CD4-positive, alpha-beta memory T cell (primary cell): ENCODE results near the gene SLC25A39. TPM values are rescaled to one million over a fixed set of nuclear protein-coding genes. Genes with fewer than 3 reads are reported as not detected.

Experiments
- CTCF ChIA-PET: fragments of 350-600 bp; sonication (Branson Sonifier 250); formaldehyde crosslinking; loops from one replicate; lab custom pipeline; 2021; ENCODE audit warnings: inconsistent platforms; ENCODE audit not compliant: partially characterized antibody; lab: Charles Lee
- POLR2A ChIA-PET: fragments of 350-600 bp; sonication (Branson Sonifier 250); formaldehyde crosslinking; loops from one replicate; lab custom pipeline; 2021; ENCODE audit not compliant: partially characterized antibody; lab: Charles Lee
- DNase-seq, 5 donors: peaks; one replicate each; pipeline versions ENCODE4 v3.0.0 to v3.0.0-alpha.2; 2020 to 2022; ENCODE audit warnings: mixed read lengths in 1 of 5
- H3K27ac ChIP-seq: one replicate; pipeline ENCODE4 v1.7.0; 2013; ENCODE audit warnings: low read depth, low read length
- H3K27me3 ChIP-seq: 2 replicates; pipeline ENCODE4 v1.7.0; 2013; ENCODE audit warnings: mild to moderate bottlenecking, low read length, moderate library complexity; ENCODE audit not compliant: insufficient read depth
- H3K36me3 ChIP-seq: 2 replicates; pipeline ENCODE4 v1.7.0; 2013; ENCODE audit warnings: mild to moderate bottlenecking, low read length, moderate library complexity; ENCODE audit not compliant: insufficient read depth
- H3K4me1 ChIP-seq: 2 replicates; pipeline ENCODE4 v1.7.0; 2013; ENCODE audit warnings: mild to moderate bottlenecking, low read length, moderate library complexity; ENCODE audit not compliant: insufficient read depth
- H3K4me3 ChIP-seq, 2 donors: one replicate each; pipeline ENCODE4 v1.7.0; 2013; ENCODE audit warnings: low read length in 2 of 2, mild to moderate bottlenecking in 1 of 2
- H3K9me3 ChIP-seq, 2 donors: one replicate each; pipeline ENCODE4 v1.7.0; 2013; ENCODE audit warnings: low read length in 2 of 2, control low read depth in 1 of 2; ENCODE audit not compliant: control insufficient read depth in 1 of 2
- H3K27ac Mint-ChIP-seq, 7 donors: one replicate each; pipeline ENCODE4 v1.8.0; 2020 to 2021; ENCODE audit warnings: mixed read lengths in 7 of 7, mild to moderate bottlenecking in 6 of 7, inconsistent platforms in 3 of 7, moderate library complexity in 3 of 7
- H3K27me3 Mint-ChIP-seq, 2 donors: one replicate each; pipeline ENCODE4 v1.8.0; 2020 to 2021; ENCODE audit warnings: mixed read lengths in 2 of 2
- H3K36me3 Mint-ChIP-seq, 2 donors: one replicate each; pipeline ENCODE4 v1.8.0; 2020 to 2021; ENCODE audit warnings: mixed read lengths in 2 of 2, inconsistent platforms in 1 of 2, mild to moderate bottlenecking in 1 of 2
- H3K4me1 Mint-ChIP-seq, 4 donors: one replicate each; pipeline ENCODE4 v1.8.0; 2020 to 2021; ENCODE audit warnings: mixed read lengths in 4 of 4, mild to moderate bottlenecking in 1 of 4
- H3K4me3 Mint-ChIP-seq, 8 donors: one replicate each; pipeline ENCODE4 v1.8.0; 2020 to 2021; ENCODE audit warnings: mixed read lengths in 8 of 8, mild to moderate bottlenecking in 7 of 8, moderate library complexity in 6 of 8, inconsistent platforms in 3 of 8
- H3K9me3 Mint-ChIP-seq, 8 donors: one replicate each; pipeline ENCODE4 v1.8.0; 2020 to 2021; ENCODE audit warnings: mixed read lengths in 8 of 8, mild to moderate bottlenecking in 5 of 8, inconsistent platforms in 3 of 8, moderate library complexity in 1 of 8
- intact Hi-C: fragments of 100-400 bp; cut with micrococcal nuclease; formaldehyde crosslinking; loops from one replicate; pipeline ENCODE4 v1.15.1; 2023
- polyA plus RNA-seq, 2 donors: library from polyadenylated mRNA; unstranded; fragments of 300-500 nt; fragmentation: Illumina TruSeq; gene quantifications; one replicate each; pipeline ENCODE4 v1.2.3, GENCODE V29; 2021
- total RNA-seq, 2 experiments: library from RNA; stranded (reverse); gene quantifications; one replicate each; pipeline ENCODE4 v1.2.3, GENCODE V29; 2021

The SLC25A39 gene
- total and polyA plus RNA-seq, 4 experiments from 2014 or later: 91.2 to 140 (median 105) TPM

- Histone ChIP-seq H3K36me3 (no peaks in the 10 kb centered on the region), H3K4me1 (no peaks in the 10 kb centered on the region), H3K9me3 (no peaks in the 10 kb centered on the region), H3K4me3 (no peak overlapping the region), H3K27ac (no peak overlapping the region), H3K27me3 (no peaks in the 10 kb centered on the region)
- Mint-ChIP-seq H3K4me1 (peaks cover 2 to 10% (median 4%) of the 10 kb centered on the region in 4 donors), H3K27ac (no peak overlapping the region), H3K4me3 (peak overlapping the region; percentile 39 to 74 (median 60)), H3K27me3 (no peaks in the 10 kb centered on the region), H3K9me3 (no peaks in the 10 kb centered on the region), H3K36me3 (peaks cover 3 to 4% of the 10 kb centered on the region in 2 donors)
- intact Hi-C loops: no loop called here
- peak in 4 of 5 donors; percentile 17 to 52 (median 25) for DNase-seq
- ChIA-PET POLR2A (interaction anchor here (0.6 to 2.4 kb wide), 12 partner anchors 9 to 338 kb away, joined by 3 to 12 read pairs (median 7); partner anchors contain the start of genes ATXN7L3, FAM171A2, GRN and LSM12), CTCF (interaction anchor here (0.7 to 4.9 kb wide), 10 partner anchors 8 to 411 kb away, joined by 3 to 26 read pairs (median 4); partner anchors contain the start of genes FAM171A2 and GRN)
Measured at GRCh38 chr17:44353672-44354331, 29.2 kb upstream of the SLC25A39 start.

GRCh38 chr17:44352828-44353671 lies 28.4 kb upstream of the SLC25A39 start:
- no peaks in the 10 kb centered on the region for H3K27me3 Mint-ChIP-seq
- POLR2A ChIA-PET: interaction anchor here (0.6 to 2.4 kb wide), 10 partner anchors 8 to 337 kb away, joined by 3 to 12 read pairs (median 6); partner anchors contain the start of genes GRN, SLC25A39, TMUB2 and UBTF
- H3K4me1 Mint-ChIP-seq: peaks cover 3 to 10% (median 6%) of the 10 kb centered on the region in 4 donors
- Histone ChIP-seq H3K27ac (no peak overlapping the region), H3K4me3 (no peak overlapping the region), H3K4me1 (no peaks in the 10 kb centered on the region), H3K9me3 (no peaks in the 10 kb centered on the region), H3K27me3 (no peaks in the 10 kb centered on the region), H3K36me3 (no peaks in the 10 kb centered on the region)
- H3K27ac Mint-ChIP-seq: no peak overlapping the region
- CTCF ChIA-PET: interaction anchor here (1.0 to 4.9 kb wide), 5 partner anchors 9 to 410 kb away, joined by 3 to 26 read pairs (median 4); partner anchors contain the start of gene FAM171A2
- DNase-seq: no peak
- peaks cover 3 to 4% of the 10 kb centered on the region in 2 donors for H3K36me3 Mint-ChIP-seq
- H3K4me3 Mint-ChIP-seq: peak overlapping the region; percentile 66 to 81 (median 72)
- intact Hi-C loops: no loop called here
- no peaks in the 10 kb centered on the region for H3K9me3 Mint-ChIP-seq

- no peak for DNase-seq
- H3K4me1 Mint-ChIP-seq: peaks cover 3 to 10% (median 6%) of the 10 kb centered on the region in 4 donors
- Histone ChIP-seq H3K27me3 (no peaks in the 10 kb centered on the region), H3K27ac (no peak overlapping the region), H3K4me3 (no peak overlapping the region), H3K36me3 (no peaks in the 10 kb centered on the region), H3K4me1 (no peaks in the 10 kb centered on the region), H3K9me3 (no peaks in the 10 kb centered on the region)
- ChIA-PET CTCF (interaction anchor here (1.1 to 4.9 kb wide), 7 partner anchors 7 to 149 kb away, joined by 3 to 26 read pairs (median 8); partner anchors contain the start of gene FAM171A2), POLR2A (interaction anchor here (1.1 to 2.4 kb wide), 3 partner anchors 28 to 166 kb away, joined by 4 to 10 read pairs (median 5); partner anchors contain the start of genes SLC25A39 and TMUB2)
- intact Hi-C loops: no loop called here
- H3K27me3 Mint-ChIP-seq: no peaks in the 10 kb centered on the region
- no peak overlapping the region for H3K27ac Mint-ChIP-seq
- peaks cover 3 to 4% of the 10 kb centered on the region in 2 donors for H3K36me3 Mint-ChIP-seq
- peak overlapping the region in 3 of 8 donors; percentile 71 to 76 (median 74) for H3K4me3 Mint-ChIP-seq
- no peaks in the 10 kb centered on the region for H3K9me3 Mint-ChIP-seq
Measured at GRCh38 chr17:44351961-44352827, 27.6 kb upstream of the SLC25A39 start.

GRCh38 chr17:44351464-44351863 lies 26.8 kb upstream of the SLC25A39 start:
- Mint-ChIP-seq H3K36me3 (peaks cover 3 to 4% of the 10 kb centered on the region in 2 donors), H3K4me3 (no peak overlapping the region), H3K4me1 (peaks cover 3 to 12% (median 7%) of the 10 kb centered on the region in 4 donors), H3K9me3 (no peaks in the 10 kb centered on the region), H3K27ac (no peak overlapping the region), H3K27me3 (no peaks in the 10 kb centered on the region)
- DNase-seq: no peak
- Histone ChIP-seq H3K9me3 (no peaks in the 10 kb centered on the region), H3K36me3 (no peaks in the 10 kb centered on the region), H3K4me1 (peaks cover under 1% of the 10 kb centered on the region), H3K4me3 (no peak overlapping the region), H3K27ac (no peak overlapping the region), H3K27me3 (no peaks in the 10 kb centered on the region)
- ChIA-PET POLR2A (interaction anchor here (1.1 to 1.6 kb wide), 3 partner anchors 25 to 165 kb away, joined by 4 to 6 read pairs (median 5); partner anchors contain the start of gene TMUB2), CTCF (interaction anchor here (1.1 to 4.9 kb wide), 9 partner anchors 7 to 149 kb away, joined by 3 to 26 read pairs (median 5); partner anchors contain the start of gene FAM171A2)
- intact Hi-C loops: no loop called here

GRCh38 chr17:44350733-44351226 lies 26.2 kb upstream of the SLC25A39 start:
- ChIA-PET CTCF (interaction anchor here (1.1 to 4.9 kb wide), 11 partner anchors 8 to 148 kb away, joined by 3 to 26 read pairs (median 5); partner anchors contain the start of gene FAM171A2), POLR2A (interaction anchor here (0.8 to 1.6 kb wide), 5 partner anchors 24 to 165 kb away, joined by 3 to 6 read pairs (median 5); partner anchors contain the start of gene TMUB2)
- no peaks in the 10 kb centered on the region for H3K36me3 ChIP-seq
- Mint-ChIP-seq H3K4me1 (peaks cover 9 to 19% (median 13%) of the 10 kb centered on the region in 4 donors), H3K27me3 (no peaks in the 10 kb centered on the region), H3K4me3 (peak overlapping the region in 1 of 8 donors; percentile 46), H3K9me3 (no peaks in the 10 kb centered on the region), H3K36me3 (peaks cover 3 to 5% of the 10 kb centered on the region in 2 donors), H3K27ac (peak overlapping the region in 1 of 7 donors; percentile 51)
- H3K27ac ChIP-seq: no peak overlapping the region
- H3K27me3 ChIP-seq: no peaks in the 10 kb centered on the region
- H3K4me3 ChIP-seq: no peak overlapping the region
- intact Hi-C loops: no loop called here
- DNase-seq: peak in 4 of 5 donors; percentile 63 to 70 (median 64)
- H3K9me3 ChIP-seq: no peaks in the 10 kb centered on the region
- H3K4me1 ChIP-seq: peaks cover 7% of the 10 kb centered on the region

- DNase-seq: no peak
- peaks cover 10% of the 10 kb centered on the region for H3K4me1 ChIP-seq
- no peak overlapping the region for H3K4me3 ChIP-seq
- no peaks in the 10 kb centered on the region for H3K36me3 ChIP-seq
- ChIA-PET CTCF (interaction anchor here (0.6 to 3.1 kb wide), 10 partner anchors 8 to 147 kb away, joined by 3 to 19 read pairs (median 4); partner anchors contain the start of gene FAM171A2), POLR2A (interaction anchor here (0.8 to 1.6 kb wide), 5 partner anchors 23 to 139 kb away, joined by 3 to 5 read pairs (median 5); no protein-coding TSS in a partner anchor)
- no peaks in the 10 kb centered on the region for H3K9me3 ChIP-seq
- Mint-ChIP-seq H3K9me3 (no peaks in the 10 kb centered on the region), H3K36me3 (peaks cover 3 to 10% of the 10 kb centered on the region in 2 donors), H3K27ac (no peak overlapping the region), H3K4me3 (no peak overlapping the region), H3K27me3 (no peaks in the 10 kb centered on the region), H3K4me1 (peaks cover 13 to 30% (median 22%) of the 10 kb centered on the region in 4 donors)
- H3K27me3 ChIP-seq: no peaks in the 10 kb centered on the region
- H3K27ac ChIP-seq: no peak overlapping the region
- intact Hi-C loops: no loop called here
Measured at GRCh38 chr17:44349553-44350070, 25.0 kb upstream of the SLC25A39 start.
